ENCODE measurements around the gene BFSP2.

Gene BFSP2

DNA sequence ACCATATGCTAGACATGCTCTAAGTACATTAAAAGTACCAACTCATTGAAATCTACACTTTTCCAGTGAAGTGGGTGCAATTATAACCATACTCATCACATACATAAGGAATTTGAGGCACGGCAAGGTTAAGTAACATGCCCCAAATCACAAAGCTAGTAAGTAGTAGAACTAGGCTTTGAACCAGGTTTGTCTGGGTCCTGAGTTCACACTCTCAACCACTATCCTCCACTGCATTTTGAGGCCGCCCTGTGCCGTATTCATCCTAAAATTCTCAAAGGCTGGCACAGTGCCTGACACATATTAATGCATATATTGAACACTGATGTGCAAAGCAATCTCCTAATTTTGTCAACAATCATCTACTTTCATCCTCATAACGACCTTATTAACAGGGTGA is 104.9 kb downstream of the BFSP2 start:
- no peak overlapping the region for H3K4me3 ChIP-seq (ENCODE audit: low read depth, low read length)
- no peaks in the 10 kb centered on the region; the same call in 1 of the 2 replicates for H3K27me3 ChIP-seq
- no peak for DNase-seq
- TF ChIP-seq, protein P1, sequence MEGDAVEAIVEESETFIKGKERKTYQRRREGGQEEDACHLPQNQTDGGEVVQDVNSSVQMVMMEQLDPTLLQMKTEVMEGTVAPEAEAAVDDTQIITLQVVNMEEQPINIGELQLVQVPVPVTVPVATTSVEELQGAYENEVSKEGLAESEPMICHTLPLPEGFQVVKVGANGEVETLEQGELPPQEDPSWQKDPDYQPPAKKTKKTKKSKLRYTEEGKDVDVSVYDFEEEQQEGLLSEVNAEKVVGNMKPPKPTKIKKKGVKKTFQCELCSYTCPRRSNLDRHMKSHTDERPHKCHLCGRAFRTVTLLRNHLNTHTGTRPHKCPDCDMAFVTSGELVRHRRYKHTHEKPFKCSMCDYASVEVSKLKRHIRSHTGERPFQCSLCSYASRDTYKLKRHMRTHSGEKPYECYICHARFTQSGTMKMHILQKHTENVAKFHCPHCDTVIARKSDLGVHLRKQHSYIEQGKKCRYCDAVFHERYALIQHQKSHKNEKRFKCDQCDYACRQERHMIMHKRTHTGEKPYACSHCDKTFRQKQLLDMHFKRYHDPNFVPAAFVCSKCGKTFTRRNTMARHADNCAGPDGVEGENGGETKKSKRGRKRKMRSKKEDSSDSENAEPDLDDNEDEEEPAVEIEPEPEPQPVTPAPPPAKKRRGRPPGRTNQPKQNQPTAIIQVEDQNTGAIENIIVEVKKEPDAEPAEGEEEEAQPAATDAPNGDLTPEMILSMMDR (IDR thresholded peaks at IDR 0.05; ENCODE audit: low read depth, low read length) = no peak
- no peaks in the 10 kb centered on the region for H3K9me3 ChIP-seq
- H3K4me1 ChIP-seq = no peaks in the 10 kb centered on the region
- no peaks in the 10 kb centered on the region for H3K36me3 ChIP-seq

DNA sequence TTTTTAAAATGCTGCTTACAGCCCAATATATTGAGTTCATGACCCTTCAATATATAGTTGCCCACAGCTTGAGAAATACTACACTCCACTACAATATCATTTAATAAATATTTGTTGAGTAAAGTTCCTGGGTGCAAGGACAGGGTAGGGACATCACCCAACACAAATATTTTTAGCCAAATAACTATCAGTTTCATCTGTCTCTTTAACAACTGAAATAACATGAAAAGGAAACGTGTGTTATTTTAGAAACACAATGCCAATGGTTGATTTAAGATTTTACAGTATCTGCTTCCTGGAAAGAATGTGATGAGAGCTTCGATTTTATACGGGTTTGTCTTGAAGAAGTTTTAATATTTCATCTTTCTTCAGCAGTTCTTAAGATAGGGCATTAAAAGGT is 106.0 kb downstream of the BFSP2 start:
- Histone ChIP-seq H3K9me3 (no peaks in the 10 kb centered on the region), H3K36me3 (no peaks in the 10 kb centered on the region), H3K4me1 (no peaks in the 10 kb centered on the region), H3K27me3 (no peaks in the 10 kb centered on the region), H3K4me3 (ENCODE audit: low read depth, low read length) (no peak overlapping the region)
- TF ChIP-seq, protein P1 (IDR thresholded peaks at IDR 0.05; ENCODE audit: low read depth, low read length) = no peak
- no peak for DNase-seq

DNA sequence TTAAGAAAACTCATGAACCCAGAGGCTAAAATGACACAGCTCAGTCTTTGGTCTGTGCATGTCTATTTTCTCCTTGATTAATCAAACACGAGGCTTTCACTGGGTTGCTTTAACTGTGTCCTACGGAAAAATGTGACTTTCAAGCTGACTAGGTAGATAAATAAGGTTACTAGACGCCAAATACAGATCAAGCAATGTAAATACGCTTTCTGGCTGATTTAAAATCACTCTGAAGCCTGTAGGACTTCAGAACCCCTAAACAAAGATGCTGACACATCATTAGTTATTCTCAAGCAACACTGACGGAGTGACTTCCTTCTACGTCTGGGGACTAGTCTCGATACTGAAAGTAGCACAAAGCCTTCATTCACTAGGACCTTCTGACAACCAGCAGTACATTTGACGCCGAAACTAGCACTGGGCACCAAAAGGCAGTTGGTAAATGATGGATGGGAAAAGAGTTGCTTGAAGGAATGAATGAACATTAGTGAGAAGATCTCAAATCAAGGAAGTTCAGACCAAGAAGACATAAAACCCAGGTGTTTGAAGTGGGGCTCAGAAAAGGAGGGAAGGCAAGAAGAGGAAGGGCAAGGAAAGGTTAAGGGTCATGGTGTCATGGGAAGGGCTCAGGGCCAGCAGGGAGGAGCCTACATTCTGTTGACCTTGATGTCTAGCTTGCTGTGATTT is 106.5 kb downstream of the BFSP2 start:
- no peak for DNase-seq
- Histone ChIP-seq H3K4me3 (ENCODE audit: low read depth, low read length) (no peak overlapping the region), H3K4me1 (no peaks in the 10 kb centered on the region), H3K27me3 (no peaks in the 10 kb centered on the region), H3K36me3 (no peaks in the 10 kb centered on the region), H3K9me3 (no peaks in the 10 kb centered on the region)
- TF ChIP-seq, protein P1 (IDR thresholded peaks at IDR 0.05; ENCODE audit: low read depth, low read length) = no peak

DNA sequence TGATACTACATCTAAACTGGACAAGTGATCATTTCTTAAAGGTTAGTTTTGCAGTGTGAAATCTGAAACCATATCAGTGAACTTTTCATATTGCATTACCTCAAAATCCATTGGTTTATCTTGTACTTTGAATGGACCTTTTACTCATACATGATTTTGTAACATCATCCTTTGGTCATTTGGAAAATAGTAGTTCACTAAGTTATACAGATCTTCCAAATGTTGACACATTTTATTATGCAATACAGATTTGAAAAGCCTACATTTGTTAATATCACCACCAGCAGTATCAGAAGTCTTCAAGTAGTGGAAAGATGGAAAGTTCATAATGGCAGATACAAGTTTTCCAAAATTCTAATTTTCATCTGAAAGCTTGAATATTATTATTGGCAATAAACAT is 109.6 kb downstream of the BFSP2 start:
- Histone ChIP-seq H3K27me3 (no peaks in the 10 kb centered on the region), H3K4me3 (ENCODE audit: low read depth, low read length) (no peak overlapping the region), H3K36me3 (no peaks in the 10 kb centered on the region), H3K4me1 (no peaks in the 10 kb centered on the region), H3K9me3 (no peaks in the 10 kb centered on the region)
- TF ChIP-seq, protein P1 (IDR thresholded peaks at IDR 0.05; ENCODE audit: low read depth, low read length) = no peak
- no peak for DNase-seq

DNA sequence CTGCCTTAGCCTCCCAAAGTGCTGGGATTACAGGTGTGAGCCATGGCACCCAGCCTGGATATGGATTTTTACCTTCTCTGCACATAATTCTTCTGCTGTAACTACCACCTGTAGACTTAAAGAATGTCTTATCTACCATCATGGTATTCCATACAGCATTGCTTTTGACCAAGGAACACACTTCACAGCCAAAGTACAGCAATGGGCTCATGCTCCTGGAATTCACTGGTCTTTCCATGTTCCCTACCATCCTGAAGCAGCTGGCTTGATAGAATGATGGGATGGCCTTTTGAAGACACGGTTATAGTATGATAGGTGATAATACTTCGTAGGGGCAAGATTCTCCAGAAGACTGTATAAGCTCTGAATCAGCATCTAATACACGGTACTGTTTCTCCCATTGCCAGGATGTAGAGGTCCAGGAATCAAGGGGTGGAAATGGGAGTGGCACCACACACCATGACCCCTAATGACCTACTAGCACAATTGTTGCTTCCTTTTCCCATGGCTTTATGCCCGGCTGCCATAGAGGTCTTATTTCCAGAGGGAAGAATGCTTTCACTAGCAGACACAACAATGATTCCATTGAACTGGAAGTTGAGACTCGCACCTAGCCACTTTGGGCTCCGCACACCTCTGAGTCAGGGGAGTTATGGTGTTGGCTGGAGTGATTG is 112.7 kb downstream of the BFSP2 start:
- Histone ChIP-seq H3K9me3 (no peaks in the 10 kb centered on the region), H3K27me3 (no peaks in the 10 kb centered on the region), H3K36me3 (no peaks in the 10 kb centered on the region), H3K4me3 (ENCODE audit: low read depth, low read length) (no peak overlapping the region), H3K4me1 (no peaks in the 10 kb centered on the region)
- TF ChIP-seq, protein P1 (IDR thresholded peaks at IDR 0.05; ENCODE audit: low read depth, low read length) = no peak
- no peak for DNase-seq

DNA sequence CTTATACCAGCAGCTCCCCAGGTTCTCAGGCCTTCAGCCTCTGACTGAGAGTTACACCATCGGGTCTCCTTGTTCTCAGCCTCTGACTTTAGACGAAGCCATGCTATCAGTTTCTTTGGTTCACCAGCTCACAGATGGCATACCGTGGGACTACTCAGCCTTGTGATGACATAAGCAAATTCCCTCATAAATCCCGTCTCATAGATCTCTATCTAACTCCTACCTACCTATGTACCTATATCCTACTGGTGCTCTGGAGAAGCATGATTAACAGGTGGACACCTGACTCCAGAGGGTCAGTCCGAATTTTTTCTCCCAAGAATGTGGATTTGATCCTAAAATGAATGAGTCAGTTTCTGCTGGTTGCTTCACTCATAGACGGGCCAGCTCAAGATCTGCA is 114.6 kb downstream of the BFSP2 start:
- Histone ChIP-seq H3K4me1 (no peaks in the 10 kb centered on the region), H3K4me3 (ENCODE audit: low read depth, low read length) (no peak overlapping the region), H3K27me3 (no peaks in the 10 kb centered on the region), H3K36me3 (no peaks in the 10 kb centered on the region), H3K9me3 (no peaks in the 10 kb centered on the region)
- TF ChIP-seq, protein P1 (IDR thresholded peaks at IDR 0.05; ENCODE audit: low read depth, low read length) = no peak
- DNase-seq = no peak
